Bronchial smooth muscle cell (primary cell): Measurements from ENCODE around the gene SLC29A3. TPM values are rescaled to one million over a fixed set of nuclear protein-coding genes. Genes with fewer than 3 reads are reported as not detected.

Experiments used
- total RNA-seq: library from RNA; depleted of rRNA; stranded (reverse); fragments of >200 nt; gene quantifications from 2 replicates; pipeline ENCODE4 v1.2.1, GENCODE V29; 2014

SLC29A3 gene
- total RNA-seq: 0.63 and 1.4 TPM in 2 replicates

DNA sequence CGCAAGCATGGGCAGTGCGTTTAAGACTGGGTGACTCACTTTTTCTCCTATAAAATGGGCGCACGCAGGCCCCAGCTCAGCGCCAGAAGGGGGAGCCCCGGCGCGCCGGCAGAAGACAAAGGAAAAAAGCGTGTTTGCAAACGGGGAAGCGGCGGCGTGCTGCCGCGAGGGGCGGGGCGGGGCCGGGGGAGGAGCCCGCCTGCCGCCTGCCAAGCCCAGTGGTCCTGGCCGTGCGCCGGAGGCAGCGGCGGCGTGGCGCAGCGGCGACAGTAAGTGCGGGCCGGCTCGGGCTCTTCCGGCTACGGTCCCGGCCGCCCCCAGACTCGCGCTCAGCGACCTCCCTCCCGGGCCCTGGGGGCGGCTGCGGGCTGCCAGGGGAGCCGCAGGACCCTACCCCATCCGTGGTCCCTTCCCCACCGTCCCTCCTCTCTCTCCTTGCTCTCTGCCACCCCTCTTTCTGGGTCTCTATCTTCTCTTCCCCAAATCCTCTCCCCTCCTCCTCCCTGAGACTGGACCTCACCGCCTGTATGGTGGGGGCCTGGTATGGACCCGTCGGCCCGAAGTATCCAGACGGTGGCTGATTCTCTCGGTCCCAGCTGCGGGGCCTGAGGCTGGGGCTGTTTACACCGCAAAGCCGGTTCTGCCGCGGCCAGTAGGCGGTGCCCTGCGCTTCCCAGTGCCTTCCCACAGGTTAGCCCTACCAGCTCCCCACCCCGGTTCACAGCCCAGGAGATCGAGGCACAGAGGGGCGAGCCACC lies at the start of gene SLC29A3:
Gene SLC29A3, plus strand, starts transcription at position 218 of the 758 bp plus-strand sequence. Its CDS starts 51 bp downstream, at position 269.

DNA sequence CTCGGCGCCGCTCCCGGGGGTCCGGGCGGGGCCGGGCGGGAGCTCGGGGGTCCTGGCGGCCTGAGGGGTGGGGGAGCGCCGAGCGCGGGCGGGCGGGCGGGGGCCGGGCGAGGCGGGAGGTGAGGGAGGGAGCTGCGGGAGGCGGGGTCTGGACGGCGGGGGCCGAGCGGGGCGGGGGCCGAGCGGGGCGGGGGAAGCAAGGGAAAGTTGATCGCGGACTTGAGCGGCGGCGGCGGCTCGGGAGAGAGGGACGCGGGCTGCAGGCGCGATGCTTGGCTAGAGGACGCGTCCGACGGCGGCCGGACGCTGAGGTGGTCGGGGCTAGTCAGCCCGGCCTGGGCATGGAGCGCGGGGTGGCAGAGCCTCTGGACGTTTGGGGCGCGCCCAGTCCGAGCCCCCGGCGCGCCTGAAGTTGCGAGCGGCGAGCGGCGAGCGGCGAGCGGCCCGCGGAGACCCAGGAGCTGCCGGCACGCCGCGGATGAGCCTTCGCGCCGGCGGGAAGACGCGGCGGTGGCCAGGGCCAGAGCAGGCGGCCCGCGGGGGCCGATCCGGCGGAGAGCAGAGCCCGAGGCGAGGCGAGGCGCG lies 77.7 kb downstream of the SLC29A3 start, which contains the start of gene CDH23:
Gene CDH23, plus strand, starts transcription at position 210 of the 585 bp plus-strand sequence. CDS start 42,912 bp downstream, outside the sequence.

Other genes starting within 250 kb of the SLC29A3 start
- 3.9 and 11.4 TPM in 2 replicates for gene UNC5B, start 106.7 kb upstream of the SLC29A3 start, total RNA-seq
- gene CDH23, start 77.7 kb downstream of the SLC29A3 start, total RNA-seq: 0.17 and 0.32 TPM in 2 replicates